NCI-H1694 (cell line): ENCODE results near the gene MYRIP.
"Not testable (repeated sequence)": the region's sequence is repeated elsewhere in the genome, so short reads cannot be mapped to it uniquely, and the experiment has no call there.

Experiments
- DNase-seq: peaks from one replicate; lab custom pipeline; 2025; lab: John Stamatoyannopoulos, UW

Gene MYRIP

GRCh38 chr3:40042752-40043443, 233.5 kb downstream of the MYRIP start:
- no peak for DNase-seq

DNA sequence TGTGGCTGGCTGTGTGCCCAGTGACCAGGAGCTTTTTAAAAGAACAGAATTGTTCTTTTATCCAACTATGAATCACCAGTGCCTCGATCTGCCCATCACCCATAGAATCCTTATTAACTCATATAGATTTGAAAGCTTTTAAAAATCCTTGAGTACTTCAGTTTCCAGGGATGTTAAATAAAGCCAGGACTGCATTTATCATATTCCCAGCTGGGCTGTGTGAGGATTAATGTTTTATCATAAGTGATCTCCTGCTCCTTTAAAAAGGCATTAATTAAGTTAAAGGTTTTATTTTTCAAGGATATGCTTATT, 234.0 kb downstream of the MYRIP start:
- DNase-seq = no peak

DNA sequence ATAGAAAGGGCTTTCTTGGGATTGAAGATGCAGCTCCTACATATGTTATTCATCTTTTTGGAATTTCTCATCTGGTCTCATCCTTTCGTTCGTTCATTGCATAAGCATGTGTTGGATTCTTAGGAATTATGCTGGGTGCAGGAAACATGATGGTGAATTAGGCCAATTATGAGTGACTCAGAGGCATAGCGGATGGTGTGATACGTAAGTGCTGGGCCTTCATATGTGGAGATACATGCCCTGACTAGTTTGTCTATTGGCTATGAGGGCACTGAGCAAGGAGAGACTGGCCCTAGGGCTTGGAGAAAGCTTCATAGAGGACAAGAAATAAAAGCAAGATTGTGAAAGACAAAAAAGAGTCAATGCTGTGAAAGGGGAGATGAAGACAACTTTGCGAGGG, 235.1 kb downstream of the MYRIP start:
- DNase-seq = no peak

DNA sequence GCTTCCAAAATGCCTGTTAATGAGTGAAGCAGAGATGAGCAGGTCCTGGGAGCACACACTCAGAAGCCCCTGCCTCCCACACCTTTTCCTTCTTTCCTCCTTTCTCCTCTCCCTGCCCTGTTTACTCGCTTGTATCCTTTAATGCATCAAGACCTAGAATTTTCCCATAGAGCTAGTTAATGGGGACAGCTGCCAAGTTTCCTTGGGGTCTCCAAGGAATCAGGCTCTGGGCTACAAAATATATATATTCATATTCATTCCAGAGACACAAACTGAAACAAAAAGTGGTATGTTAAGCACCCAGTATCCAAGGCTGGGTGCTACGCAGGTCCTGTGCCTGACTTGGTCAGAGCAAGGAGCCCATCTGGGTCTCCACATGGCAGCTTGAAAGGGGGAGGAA, 235.6 kb downstream of the MYRIP start:
- no peak for DNase-seq

DNA sequence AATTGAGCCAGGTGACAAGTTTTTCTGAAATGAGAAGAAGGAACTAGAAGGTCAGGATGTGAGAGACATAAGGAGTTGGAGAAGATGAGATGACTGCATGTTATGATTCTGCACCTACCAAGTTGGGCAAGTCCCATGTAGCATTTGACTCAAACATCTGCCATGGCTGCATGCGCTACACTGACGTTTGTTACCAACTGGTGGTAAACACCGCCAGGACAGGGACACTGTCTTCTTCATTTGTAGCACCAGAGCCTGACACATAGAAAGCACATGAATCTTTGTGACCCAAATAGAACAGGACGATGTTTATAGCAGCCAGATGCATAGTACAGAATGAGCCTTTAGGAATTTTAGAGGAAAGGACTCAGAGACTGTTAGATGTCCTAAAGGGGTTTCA, 236.7 kb downstream of the MYRIP start:
- no peak for DNase-seq

- DNase-seq = no peak
Measured at GRCh38 chr3:40047406-40047805, 238.0 kb downstream of the MYRIP start.

GRCh38 chr3:40053663-40054062, 244.3 kb downstream of the MYRIP start:
- no peak for DNase-seq

DNA sequence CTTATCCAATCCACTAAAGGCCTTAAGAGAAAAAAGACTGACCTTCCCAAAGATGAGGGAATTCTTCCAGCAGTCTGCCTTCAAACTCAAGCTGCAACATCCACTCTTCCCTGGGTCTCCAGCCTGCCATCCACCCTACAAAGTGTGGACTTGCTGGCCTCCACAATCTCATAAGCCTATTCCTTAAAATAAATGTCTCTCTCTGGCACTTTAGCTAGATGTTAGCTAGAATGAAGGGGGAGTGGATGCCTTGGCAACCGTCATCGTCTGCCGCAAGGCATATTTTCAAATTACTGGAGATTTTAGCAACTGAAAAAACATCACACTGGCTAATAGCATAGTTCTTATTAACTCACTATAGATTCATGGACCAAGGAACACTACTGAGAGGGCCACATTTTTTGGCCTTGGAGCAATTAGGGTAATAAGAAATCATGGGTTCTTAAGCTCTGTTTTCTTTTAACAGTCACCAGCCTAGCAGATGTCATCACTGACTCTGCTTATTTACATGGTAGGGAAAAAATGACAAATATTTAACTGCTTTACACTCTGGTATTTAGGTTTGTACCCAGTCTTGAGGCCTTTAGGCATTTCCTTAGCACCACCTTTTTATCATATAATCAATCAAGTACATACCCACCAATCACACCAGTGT, 245.3 kb downstream of the MYRIP start:
- no peak for DNase-seq

GRCh38 chr3:40055361-40055760, 246.0 kb downstream of the MYRIP start:
- no peak for DNase-seq

DNA sequence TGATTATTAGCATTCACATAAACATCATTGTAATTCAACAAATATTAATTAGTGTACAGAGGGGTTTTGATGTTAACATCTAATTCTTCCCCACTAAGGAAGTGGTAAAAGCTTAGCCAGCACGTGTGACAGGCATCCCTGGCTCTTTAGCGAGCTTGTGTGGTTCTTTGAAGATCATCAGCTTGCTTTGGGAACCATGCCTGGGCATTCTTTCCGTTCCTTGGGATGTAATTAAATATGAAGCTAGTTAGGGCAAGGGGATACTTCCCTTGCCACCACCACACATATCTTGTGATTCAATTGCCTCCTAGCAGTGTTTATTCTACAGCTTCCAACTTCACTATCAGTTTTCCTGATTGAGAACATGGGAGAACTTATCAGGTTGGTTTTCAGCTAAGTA, 246.5 kb downstream of the MYRIP start:
- no peak for DNase-seq

GRCh38 chr3:40057077-40057476, 247.7 kb downstream of the MYRIP start:
- no peak for DNase-seq

GRCh38 chr3:40057786-40058185, 248.4 kb downstream of the MYRIP start:
- no peak for DNase-seq

DNA sequence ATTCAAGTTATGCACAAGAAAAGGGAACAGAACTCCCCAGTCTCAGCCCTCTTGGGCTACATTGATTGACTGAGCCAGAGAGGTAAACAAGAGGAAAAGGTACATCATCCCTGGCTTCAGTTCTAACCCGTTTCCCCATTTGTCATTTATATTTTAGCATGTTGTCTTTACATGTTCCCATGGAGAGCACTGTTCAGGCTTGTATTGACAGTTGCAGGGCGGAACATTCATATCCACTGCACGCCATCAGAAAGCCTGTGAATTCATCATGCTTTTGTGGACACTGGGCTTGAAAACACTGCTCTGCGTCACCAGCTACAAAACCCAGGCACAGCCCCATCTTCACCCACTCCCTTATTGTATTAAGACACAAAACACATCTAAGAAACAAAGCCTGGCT, 259.2 kb downstream of the MYRIP start:
- DNase-seq = no peak

- no peak for DNase-seq
Measured at GRCh38 chr3:40070816-40071215, 261.4 kb downstream of the MYRIP start.

DNA sequence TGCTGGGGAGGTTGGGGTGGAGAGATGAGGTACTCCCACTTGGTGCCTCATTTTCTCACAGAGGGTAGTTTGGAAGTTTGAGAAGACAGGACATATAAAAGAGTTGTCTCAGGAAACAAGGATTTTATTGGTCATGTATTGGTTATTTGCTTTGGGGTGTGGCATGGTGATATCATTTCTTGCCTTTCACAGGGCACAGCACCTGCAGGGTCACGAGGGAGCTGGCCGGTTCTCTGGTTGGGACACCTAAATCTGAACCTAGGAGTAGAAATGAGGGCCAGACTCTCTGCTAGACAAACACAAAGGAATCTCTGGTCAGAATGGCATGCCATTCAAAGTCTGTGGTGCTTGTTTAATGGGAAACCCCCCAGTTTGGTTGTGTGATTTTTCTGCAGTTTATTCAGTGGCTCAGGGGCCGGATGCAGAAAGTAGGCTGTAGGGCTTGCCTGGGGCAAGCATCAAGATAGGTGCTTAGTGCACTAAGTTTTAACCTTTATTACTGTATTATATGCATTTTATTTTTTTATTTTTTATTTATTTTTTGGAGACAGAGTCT, 262.4 kb downstream of the MYRIP start:
- no peak for DNase-seq

- DNase-seq = no peak
Measured at GRCh38 chr3:40073310-40074007, 264.1 kb downstream of the MYRIP start.

- DNase-seq = not testable (repeated sequence)
Measured at GRCh38 chr3:40077139-40077538, 267.7 kb downstream of the MYRIP start.

DNA sequence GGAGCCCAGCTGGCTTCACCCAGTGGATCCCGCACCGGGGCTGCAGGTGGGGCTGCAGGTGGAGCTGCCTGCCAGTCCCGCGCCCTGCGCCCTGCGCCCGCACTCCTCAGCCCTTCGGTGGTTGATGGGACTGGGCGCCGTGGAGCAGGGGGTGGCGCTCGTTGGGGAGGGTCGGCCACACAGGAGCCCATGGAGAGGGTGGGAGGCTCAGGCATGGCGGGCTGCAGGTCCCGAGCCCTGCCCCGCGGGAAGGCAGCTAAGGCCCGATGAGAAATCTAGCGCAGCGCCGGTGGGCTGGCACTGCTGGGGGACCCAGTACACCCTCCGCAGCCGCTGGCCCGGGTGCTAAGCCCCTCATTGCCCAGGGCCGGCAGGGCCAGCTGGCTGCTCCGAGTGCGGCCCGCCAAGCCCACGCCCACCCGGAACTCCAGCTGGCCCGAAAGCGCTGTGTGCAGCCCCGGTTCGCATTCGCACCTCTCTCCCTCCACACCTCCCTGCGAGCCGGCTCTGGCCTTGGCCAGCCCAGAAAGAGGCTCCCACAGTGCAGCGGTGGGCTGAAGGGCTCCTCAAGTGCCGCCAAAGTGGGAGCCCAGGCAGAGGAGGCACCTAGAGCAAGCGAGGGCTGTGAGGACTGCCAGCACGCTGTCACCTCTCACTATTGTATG, 268.6 kb downstream of the MYRIP start:
- DNase-seq = not testable (repeated sequence)

DNA sequence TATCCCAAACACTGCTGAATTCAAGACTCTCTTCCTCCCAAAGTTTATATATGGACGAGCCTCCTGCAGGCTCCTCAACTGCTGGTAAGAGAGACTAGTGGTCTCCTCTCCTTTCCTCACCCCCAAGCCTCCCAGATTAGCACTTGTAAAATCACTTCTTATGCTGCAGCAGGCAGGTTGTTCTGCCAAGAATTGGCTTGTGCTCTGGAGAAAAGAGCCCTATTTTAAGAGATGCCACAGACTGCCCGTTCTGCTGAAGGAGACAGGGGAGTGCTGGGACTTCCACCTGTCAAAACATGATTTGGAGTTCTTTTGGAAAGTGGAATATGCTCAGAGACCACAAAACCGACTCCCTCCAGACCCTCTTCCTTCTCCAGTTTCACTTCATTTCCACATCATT, 269.2 kb downstream of the MYRIP start:
- no peak for DNase-seq

- no peak for DNase-seq
Measured at GRCh38 chr3:40079203-40079846, 269.9 kb downstream of the MYRIP start.

DNA sequence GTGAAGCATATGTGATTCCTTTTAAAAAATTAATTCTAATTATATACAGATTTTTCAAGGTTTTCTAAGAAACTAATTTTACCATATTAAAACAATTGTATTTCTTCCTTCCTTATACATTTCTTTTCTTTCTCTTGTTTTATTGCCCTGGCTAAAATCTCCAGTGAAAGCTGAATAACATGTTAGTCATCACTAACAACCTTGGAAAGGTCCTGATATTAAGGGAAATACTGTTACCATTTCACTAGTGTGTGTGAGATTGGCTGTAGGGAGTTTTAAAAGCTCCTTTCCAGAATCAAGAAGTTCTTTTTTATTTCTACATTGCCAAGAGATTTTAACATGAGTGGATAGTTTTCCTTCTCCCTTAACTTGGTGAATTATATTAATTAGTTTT, 270.4 kb downstream of the MYRIP start:
- DNase-seq = no peak

DNA sequence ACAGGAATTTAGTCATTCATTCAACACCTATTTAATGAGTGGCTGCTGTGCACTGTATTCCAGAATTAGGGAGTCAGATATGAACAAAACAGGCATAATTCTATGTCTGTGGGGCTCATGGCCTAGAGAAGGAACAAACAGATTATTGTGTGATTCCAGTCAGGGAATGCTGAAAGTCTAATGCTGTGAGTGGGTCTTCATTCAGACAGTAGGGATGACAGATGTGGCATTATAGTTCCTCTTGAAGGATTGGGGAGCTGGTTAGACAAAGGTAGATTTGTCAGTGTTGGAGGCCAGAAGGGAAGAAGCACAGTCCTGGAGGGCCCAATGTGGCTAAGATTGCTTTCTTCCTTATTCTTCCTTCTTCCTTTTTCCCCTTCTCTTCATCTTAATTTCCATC, 273.7 kb downstream of the MYRIP start:
- DNase-seq = no peak
